ENCODE data around the gene CCDC18.

- TF ChIP-seq CTCF (IDR thresholded peaks at IDR 0.05; ENCODE audit: low read depth, low read length) (no peak), EZH2phosphoT487 (IDR thresholded peaks at IDR 0.05; ENCODE audit: low read depth) (no peak)
Measured at GRCh38 chr1:93180723-93181613, at the start of gene CCDC18.
